ENCODE data around the gene TRAPPC12. TPM values are rescaled to one million over a fixed set of nuclear protein-coding genes. Genes with fewer than 3 reads are reported as not detected.
A peak's percentile ranks its signal among the peaks of the same experiment; 100 is the strongest.
"Not testable (repeated sequence)": the region's sequence is repeated elsewhere in the genome, so short reads cannot be mapped to it uniquely, and the experiment has no call there.

The TRAPPC12 gene
- total and polyA plus RNA-seq, 2 experiments from 2014 or later: 77.2 to 103 TPM

DNA sequence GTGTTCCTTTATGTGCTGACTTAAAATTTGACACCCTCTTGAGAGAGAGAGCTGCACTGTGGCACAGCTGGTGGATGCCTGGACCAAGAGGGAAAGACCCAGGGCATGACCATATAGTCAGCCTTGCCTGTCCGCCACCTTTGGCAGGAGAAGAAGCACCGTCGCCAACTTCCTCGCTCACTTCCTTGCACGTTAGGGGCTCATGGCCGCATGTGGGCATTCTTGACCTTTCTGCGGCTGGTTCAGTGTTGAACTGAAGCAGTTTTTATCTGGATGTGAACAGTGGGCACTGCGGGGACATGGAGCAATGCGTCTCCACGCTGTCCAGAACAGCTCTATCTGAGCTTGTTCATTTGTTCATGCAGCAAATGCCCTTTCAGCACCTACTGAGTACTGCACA lies 66.9 kb downstream of the TRAPPC12 start:
- H3K4me1 ChIP-seq (ENCODE audit: low read depth): peaks cover 6% of the 10 kb centered on the region
- no peak overlapping the region for H3K27ac ChIP-seq
- H3K27me3 ChIP-seq: no peaks in the 10 kb centered on the region
- DNase-seq (ENCODE audit: low read depth in 1 of 2, low spot score in 1 of 2): no peak
- TF ChIP-seq, protein P1, sequence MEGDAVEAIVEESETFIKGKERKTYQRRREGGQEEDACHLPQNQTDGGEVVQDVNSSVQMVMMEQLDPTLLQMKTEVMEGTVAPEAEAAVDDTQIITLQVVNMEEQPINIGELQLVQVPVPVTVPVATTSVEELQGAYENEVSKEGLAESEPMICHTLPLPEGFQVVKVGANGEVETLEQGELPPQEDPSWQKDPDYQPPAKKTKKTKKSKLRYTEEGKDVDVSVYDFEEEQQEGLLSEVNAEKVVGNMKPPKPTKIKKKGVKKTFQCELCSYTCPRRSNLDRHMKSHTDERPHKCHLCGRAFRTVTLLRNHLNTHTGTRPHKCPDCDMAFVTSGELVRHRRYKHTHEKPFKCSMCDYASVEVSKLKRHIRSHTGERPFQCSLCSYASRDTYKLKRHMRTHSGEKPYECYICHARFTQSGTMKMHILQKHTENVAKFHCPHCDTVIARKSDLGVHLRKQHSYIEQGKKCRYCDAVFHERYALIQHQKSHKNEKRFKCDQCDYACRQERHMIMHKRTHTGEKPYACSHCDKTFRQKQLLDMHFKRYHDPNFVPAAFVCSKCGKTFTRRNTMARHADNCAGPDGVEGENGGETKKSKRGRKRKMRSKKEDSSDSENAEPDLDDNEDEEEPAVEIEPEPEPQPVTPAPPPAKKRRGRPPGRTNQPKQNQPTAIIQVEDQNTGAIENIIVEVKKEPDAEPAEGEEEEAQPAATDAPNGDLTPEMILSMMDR (IDR thresholded peaks at IDR 0.05; ENCODE audit: low read depth, low read length): no peak
- H3K9me3 ChIP-seq (ENCODE audit: low read depth): no peaks in the 10 kb centered on the region
- H3K4me3 ChIP-seq: no peak overlapping the region
- H3K36me3 ChIP-seq: peaks cover 4% of the 10 kb centered on the region

GRCh38 chr2:3447186-3447585 lies 67.7 kb downstream of the TRAPPC12 start:
- not testable (repeated sequence) for H3K4me1 ChIP-seq (ENCODE audit: low read depth); H3K9me3 ChIP-seq (ENCODE audit: low read depth); H3K4me3 ChIP-seq; H3K27me3 ChIP-seq; H3K36me3 ChIP-seq; DNase-seq (ENCODE audit: low read depth in 1 of 2, low spot score in 1 of 2); H3K27ac ChIP-seq

DNA sequence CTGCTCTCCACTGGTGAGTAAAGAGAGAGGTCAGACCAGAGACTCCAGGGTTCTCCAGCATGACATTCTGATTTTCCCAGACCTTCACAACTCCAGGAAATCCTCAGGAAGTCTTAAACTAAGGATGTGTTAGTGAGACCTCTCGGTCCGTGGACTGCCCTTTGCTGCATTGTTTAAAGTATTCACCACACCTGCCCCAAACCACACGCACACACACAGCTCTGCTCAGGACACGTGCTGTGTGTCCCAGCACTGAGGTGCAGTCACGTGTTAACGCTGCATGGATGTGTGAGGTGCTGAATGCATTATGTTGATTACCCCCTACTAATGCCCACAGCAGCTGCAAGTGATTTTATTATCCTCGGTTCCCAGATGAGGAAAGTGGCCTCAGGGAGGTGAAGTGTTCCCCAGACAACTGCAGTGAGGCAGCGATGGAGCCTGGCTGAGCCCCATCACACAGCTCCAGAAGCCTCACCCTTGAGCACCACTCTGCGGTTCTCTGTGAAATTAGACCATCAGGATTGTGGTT lies 68.4 kb downstream of the TRAPPC12 start:
- Histone ChIP-seq H3K9me3 (ENCODE audit: low read depth) (no peaks in the 10 kb centered on the region), H3K27me3 (no peaks in the 10 kb centered on the region), H3K4me3 (no peak overlapping the region), H3K27ac (no peak overlapping the region), H3K36me3 (peaks cover 4% of the 10 kb centered on the region), H3K4me1 (ENCODE audit: low read depth) (peaks cover 6% of the 10 kb centered on the region)
- DNase-seq (ENCODE audit: low read depth in 1 of 2, low spot score in 1 of 2): peak in 1 of 2 donors; percentile 27
- TF ChIP-seq, protein P1 (IDR thresholded peaks at IDR 0.05; ENCODE audit: low read depth, low read length): no peak

GRCh38 chr2:3448441-3448911 lies 69.0 kb downstream of the TRAPPC12 start:
- H3K36me3 ChIP-seq; H3K4me1 ChIP-seq (ENCODE audit: low read depth): not testable (repeated sequence)

DNA sequence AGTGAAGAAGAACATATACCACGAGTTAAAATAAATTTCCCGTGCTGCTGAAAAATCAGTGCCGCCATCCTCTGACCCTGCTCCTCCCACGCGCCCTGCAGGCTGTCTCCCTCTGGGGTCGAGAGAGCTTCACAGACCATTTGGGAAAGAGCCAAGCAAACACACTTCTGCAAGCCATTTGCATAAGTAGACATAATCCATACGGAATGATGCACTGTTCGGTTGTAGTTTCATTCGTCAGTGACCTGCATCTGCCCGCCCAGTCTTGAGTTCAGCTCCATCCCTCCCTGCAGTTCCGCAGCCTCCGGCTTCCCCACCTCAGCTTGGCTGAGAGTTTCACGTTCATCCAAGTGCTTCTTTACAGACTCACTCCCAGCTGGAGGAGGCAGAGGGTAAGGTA lies 69.6 kb downstream of the TRAPPC12 start:
- Histone ChIP-seq H3K9me3 (ENCODE audit: low read depth) (no peaks in the 10 kb centered on the region), H3K4me1 (ENCODE audit: low read depth) (peaks cover 6% of the 10 kb centered on the region), H3K27ac (no peak overlapping the region), H3K4me3 (no peak overlapping the region), H3K27me3 (no peaks in the 10 kb centered on the region), H3K36me3 (peaks cover 4% of the 10 kb centered on the region)
- TF ChIP-seq, protein P1 (IDR thresholded peaks at IDR 0.05; ENCODE audit: low read depth, low read length): no peak
- DNase-seq (ENCODE audit: low read depth in 1 of 2, low spot score in 1 of 2): peak in 1 of 2 donors; percentile 45

More at GRCh38 chr2:3448441-3448911, 69.0 kb downstream of the TRAPPC12 start:
- H3K4me3 ChIP-seq; H3K9me3 ChIP-seq (ENCODE audit: low read depth); H3K27me3 ChIP-seq; H3K27ac ChIP-seq: not testable (repeated sequence)
- peak in 1 of 2 donors; percentile 58 for DNase-seq (ENCODE audit: low read depth in 1 of 2, low spot score in 1 of 2)

GRCh38 chr2:3449936-3450335 lies 70.4 kb downstream of the TRAPPC12 start:
- Histone ChIP-seq H3K4me1 (ENCODE audit: low read depth) (peaks cover 6% of the 10 kb centered on the region), H3K4me3 (no peak overlapping the region), H3K36me3 (peaks cover 4% of the 10 kb centered on the region), H3K27ac (peak overlapping the region; percentile 41), H3K27me3 (no peaks in the 10 kb centered on the region), H3K9me3 (ENCODE audit: low read depth) (no peaks in the 10 kb centered on the region)
- DNase-seq (ENCODE audit: low read depth in 1 of 2, low spot score in 1 of 2): no peak
- TF ChIP-seq, protein P1 (IDR thresholded peaks at IDR 0.05; ENCODE audit: low read depth, low read length): no peak
